ENCODE results near the gene OR10AD1. TPM values are rescaled to one million over a fixed set of nuclear protein-coding genes. Genes with fewer than 3 reads are reported as not detected.

The OR10AD1 gene
- total and polyA plus RNA-seq, 10 of the 15 experiments (the other 5 are each of a cell fraction or from before 2014, with no cell fraction given): 0.04 to 0.12 TPM; not detected in 8

DNA sequence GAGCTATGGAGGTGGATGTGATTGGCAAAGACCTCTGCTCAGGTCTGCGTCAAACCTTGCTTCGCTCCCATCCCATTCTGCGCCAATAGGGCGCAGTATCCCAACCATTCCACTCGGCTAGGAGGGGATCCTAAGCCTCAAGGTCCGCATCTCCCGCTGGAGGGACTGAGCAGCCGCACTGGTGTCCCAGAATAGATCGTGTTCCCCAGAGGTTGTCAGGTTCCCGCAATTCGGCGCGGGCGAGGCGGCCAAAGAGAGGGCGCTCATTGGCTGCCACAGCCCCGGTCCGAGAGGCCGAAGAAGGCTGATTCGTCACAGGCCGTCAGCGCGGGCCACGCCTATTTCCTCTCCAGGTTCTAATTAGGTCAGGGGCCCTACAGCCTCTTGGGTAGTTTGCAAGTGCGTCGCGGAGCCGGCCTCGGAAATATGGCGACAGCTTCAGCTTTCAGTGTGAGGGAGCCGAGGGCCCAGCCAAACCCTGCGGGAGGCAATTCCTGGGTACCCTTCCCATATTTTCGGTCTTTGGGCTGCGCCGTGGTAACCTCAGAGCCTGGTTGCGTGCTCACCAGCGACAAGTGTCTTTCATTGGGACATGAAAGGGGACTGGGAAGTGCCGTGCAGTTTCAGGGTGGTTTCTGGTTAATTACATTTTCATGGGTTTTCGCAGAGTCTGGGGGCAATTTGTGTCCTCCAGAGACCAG lies 5.0 kb downstream of the OR10AD1 start (continued):
- TF ChIP-seq ZBTB11 (CRISPR knock-in tag; IDR thresholded peaks at IDR 0.05): no peak
- TF ChIP-seq TAF1 (IDR thresholded peaks at IDR 0.05; ENCODE audit: borderline replicate concordance, low read depth, low read length): peak; percentile 95
- no peak for TF ChIP-seq ZNF622 (IDR thresholded peaks at IDR 0.05)
- no peak for TF ChIP-seq SKIL (IDR thresholded peaks at IDR 0.05; ENCODE audit: low read depth, poor library complexity, severe bottlenecking)
- no peak for TF ChIP-seq PAX8 (IDR thresholded peaks at IDR 0.05)
- TF ChIP-seq GABPA (IDR thresholded peaks at IDR 0.05; ENCODE audit: low read depth): no peak
- TF ChIP-seq EP300 (IDR thresholded peaks at IDR 0.05; ENCODE audit: borderline replicate concordance in 1 of 2, control insufficient read depth in 1 of 2, low read depth in 2 of 2, low read length in 2 of 2): no peak
- peak; percentile 73 for TF ChIP-seq IKZF1 (conservative IDR thresholded peaks at IDR 0.05)
- 0 out of 2 replicates have a peak, but pooled peaks have one; percentile 18 for TF ChIP-seq WRNIP1 (IDR thresholded peaks at IDR 0.05; ENCODE audit: borderline replicate concordance, low read depth, low read length)
- TF ChIP-seq HDAC2 (IDR thresholded peaks at IDR 0.05): no peak
- TF ChIP-seq RFX5 (IDR thresholded peaks at IDR 0.05; ENCODE audit: low read depth, low read length): peak; percentile 73
- TF ChIP-seq E2F8 (IDR thresholded peaks at IDR 0.05; ENCODE audit: low read depth, partially characterized antibody): no peak
- no peak for TF ChIP-seq BCLAF1 (IDR thresholded peaks at IDR 0.05)
- TF ChIP-seq, protein P1, sequence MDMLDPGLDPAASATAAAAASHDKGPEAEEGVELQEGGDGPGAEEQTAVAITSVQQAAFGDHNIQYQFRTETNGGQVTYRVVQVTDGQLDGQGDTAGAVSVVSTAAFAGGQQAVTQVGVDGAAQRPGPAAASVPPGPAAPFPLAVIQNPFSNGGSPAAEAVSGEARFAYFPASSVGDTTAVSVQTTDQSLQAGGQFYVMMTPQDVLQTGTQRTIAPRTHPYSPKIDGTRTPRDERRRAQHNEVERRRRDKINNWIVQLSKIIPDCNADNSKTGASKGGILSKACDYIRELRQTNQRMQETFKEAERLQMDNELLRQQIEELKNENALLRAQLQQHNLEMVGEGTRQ (IDR thresholded peaks at IDR 0.05; ENCODE audit: borderline replicate concordance, low read depth, low read length): no peak
- peak; percentile 63 for TF ChIP-seq ELK1 (IDR thresholded peaks at IDR 0.05; ENCODE audit: low read depth, low read length)
